HCT116 (cell line): ENCODE measurements around the gene SCN1B. TPM values are rescaled to one million over a fixed set of nuclear protein-coding genes. Genes with fewer than 3 reads are reported as not detected.

ENCODE experiments used
- ATAC-seq: fragments of 200-7000 bp; cut with Tn5 transposase; 2 replicates; pipeline ENCODE4 v1.9.1; 2020; ENCODE audit warnings: mild to moderate bottlenecking, moderate library complexity
- BruUV-seq: library from RNA; stranded (reverse); fragments of 400-500 nt; replicated peaks from 2 replicates; lab custom pipeline; 2021; lab: Mats Ljungman, UMichigan
- CTCF ChIA-PET: fragments of 300-600 bp; sonication (Branson Sonifier 250); formaldehyde crosslinking; loops from one replicate; lab custom pipeline; 2021; ENCODE audit warnings: antibody characterized with exemption; lab: Charles Lee
- POLR2A ChIA-PET: fragments of 300-600, 350-600 bp; sonication (Branson Sonifier 250); formaldehyde crosslinking; loops from one replicate; lab custom pipeline; 2021; ENCODE audit warnings: antibody characterized with exemption; lab: Charles Lee
- RAD21 ChIA-PET, 2 experiments: fragments of 300-600 bp; sonication (Branson Sonifier 250); formaldehyde crosslinking; loops; one replicate each; lab custom pipeline; 2023; ENCODE audit warnings: low total read pairs in 2 of 2; ENCODE audit not compliant: uncharacterized antibody in 2 of 2, unreplicated experiment in 2 of 2, low non-redundant PET in 1 of 2; lab: Charles Lee
- DNase-seq: peaks from one replicate; pipeline ENCODE4 v3.0.0-alpha.2; 2010; ENCODE audit warnings: low read depth, low spot score
- H2AFZ ChIP-seq: fragments of 200-600 bp; shearing (Covaris generic), sonication (generic); 2 replicates; pipeline ENCODE4 v1.6.1; 2017; ENCODE audit warnings: low read depth, mixed run types, mixed read lengths, antibody characterized with exemption, low read length; ENCODE audit not compliant: poor library complexity, severe bottlenecking
- H3K27ac ChIP-seq: 2 replicates; pipeline ENCODE4 v1.5.1; 2012; ENCODE audit warnings: low read depth, low read length
- H3K27me3 ChIP-seq: fragments of 200-600 bp; sonication (generic); 2 replicates; pipeline ENCODE4 v1.6.1; 2016; ENCODE audit warnings: mixed run types, low read length, mixed read lengths; ENCODE audit not compliant: insufficient read depth
- H3K36me3 ChIP-seq, 2 experiments: fragments of 200-500 bp in 1 of 2; fragments of 200-600 bp in 1 of 2; sonication (Bioruptor generic) in 1 of 2; sonication (generic) in 1 of 2; 2 replicates each; pipeline versions ENCODE4 v1.5.1 to v1.6.1; 2014 to 2016; ENCODE audit warnings: low read length in 2 of 2, inconsistent platforms in 1 of 2, mixed read lengths in 1 of 2, mixed run types in 1 of 2; ENCODE audit not compliant: insufficient read depth in 2 of 2, control insufficient read depth in 1 of 2
- H3K4me1 ChIP-seq, 2 experiments: fragments of 200-600 bp in 1 of 2; sonication (generic) in 1 of 2; 2 replicates each; pipeline versions ENCODE4 v1.5.1 to v1.6.1; 2012 to 2017; ENCODE audit warnings: low read length in 2 of 2, inconsistent platforms in 1 of 2, mild to moderate bottlenecking in 1 of 2, mixed read lengths in 1 of 2, mixed run types in 1 of 2, moderate library complexity in 1 of 2; ENCODE audit not compliant: insufficient read depth in 2 of 2, control insufficient read depth in 1 of 2
- H3K4me2 ChIP-seq: fragments of 200-600 bp; sonication (generic); 2 replicates; pipeline ENCODE4 v1.6.1; 2017; ENCODE audit warnings: mixed run types, low read length, mixed read lengths
- H3K4me3 ChIP-seq, 2 experiments: fragments of 200-600 bp in 1 of 2; sonication (generic) in 1 of 2; replicated peaks in 1 of 2; 2 replicates each; pipeline ENCODE4 v1.5.1; 2011 to 2016; ENCODE audit warnings: low read length in 2 of 2, control low read depth in 1 of 2, low read depth in 1 of 2, mild to moderate bottlenecking in 1 of 2, mixed read lengths in 1 of 2, mixed run types in 1 of 2
- H3K79me2 ChIP-seq: fragments of 200-600 bp; sonication (generic); 2 replicates; pipeline ENCODE4 v1.6.1; 2017; ENCODE audit warnings: mild to moderate bottlenecking, mixed run types, low read length, moderate library complexity, mixed read lengths; ENCODE audit not compliant: insufficient read depth
- H3K9ac ChIP-seq: fragments of 200-600 bp; sonication (generic); 2 replicates; pipeline ENCODE4 v1.6.1; 2016; ENCODE audit warnings: low read length, mixed read lengths
- H3K9me2 ChIP-seq: fragments of 200-600 bp; sonication (generic), shearing (Covaris generic); 2 replicates; pipeline ENCODE4 v1.6.1; 2017; ENCODE audit warnings: mixed run types, mild to moderate bottlenecking, moderate library complexity; ENCODE audit not compliant: insufficient read depth
- H3K9me3 ChIP-seq, 2 experiments: fragments of 200-500 bp in 1 of 2; fragments of 200-600 bp in 1 of 2; sonication (Bioruptor generic) in 1 of 2; sonication (generic) in 1 of 2; 2 replicates each; pipeline ENCODE4 v1.6.1; 2014 to 2017; ENCODE audit warnings: low read length in 2 of 2, mixed read lengths in 2 of 2, inconsistent platforms in 1 of 2, low read depth in 1 of 2, mild to moderate bottlenecking in 1 of 2, mixed run types in 1 of 2, moderate library complexity in 1 of 2; ENCODE audit not compliant: control insufficient read depth in 1 of 2, insufficient read depth in 1 of 2
- H4K20me1 ChIP-seq: fragments of 200-600 bp; sonication (generic), shearing (Covaris generic); 2 replicates; pipeline ENCODE4 v1.6.1; 2017; ENCODE audit warnings: mixed run types, mild to moderate bottlenecking, moderate library complexity; ENCODE audit not compliant: insufficient read depth
- ATF3 ChIP-seq: IDR thresholded peaks from 2 replicates; pipeline ENCODE4 v1.6.1; 2012
- CBX3 ChIP-seq: IDR thresholded peaks from 2 replicates; pipeline ENCODE4 v1.6.1; 2012; ENCODE audit warnings: low read depth
- CEBPB ChIP-seq: IDR thresholded peaks from 2 replicates; pipeline ENCODE4 v1.6.1; 2012; ENCODE audit warnings: low read depth
- CTCF ChIP-seq, 3 experiments: fragments of 200-600 bp in 1 of 3; sonication (generic) in 1 of 3; IDR thresholded peaks in 2 of 3; conservative IDR thresholded peaks in 1 of 3; 2 replicates each; pipeline ENCODE4 v1.5.1; 2012 to 2017; ENCODE audit warnings: low read depth in 2 of 3, low read length in 2 of 3, antibody characterized with exemption in 1 of 3, borderline replicate concordance in 1 of 3, control low read depth in 1 of 3, mild to moderate bottlenecking in 1 of 3, mixed read lengths in 1 of 3, mixed run types in 1 of 3, moderate library complexity in 1 of 3; ENCODE audit not compliant: insufficient read depth in 1 of 3
- EZH2phosphoT487 ChIP-seq: fragments of 200-600 bp; IDR thresholded peaks from 2 replicates; pipeline ENCODE4 v1.6.1; 2018; ENCODE audit warnings: antibody characterized with exemption, borderline replicate concordance
- JUND ChIP-seq: IDR thresholded peaks from 2 replicates; pipeline ENCODE4 v1.6.1; 2012
- MAX ChIP-seq: IDR thresholded peaks from 2 replicates; pipeline ENCODE4 v1.6.1; 2012
- POLR2A ChIP-seq: IDR thresholded peaks from 2 replicates; pipeline ENCODE4 v1.7.0; 2011; ENCODE audit warnings: borderline replicate concordance; ENCODE audit not compliant: insufficient read depth, insufficient read length; ENCODE audit errors: extremely low read depth
- POLR2AphosphoS5 ChIP-seq: IDR thresholded peaks from 2 replicates; pipeline ENCODE4 v1.6.1; 2011; ENCODE audit warnings: mild to moderate bottlenecking, low read depth, low read length, moderate library complexity
- RAD21 ChIP-seq: IDR thresholded peaks from 2 replicates; pipeline ENCODE4 v1.6.1; 2012; ENCODE audit warnings: low read depth, mild to moderate bottlenecking
- REST ChIP-seq: IDR thresholded peaks from 2 replicates; pipeline ENCODE4 v1.6.1; 2012; ENCODE audit warnings: low read depth
- SP1 ChIP-seq: IDR thresholded peaks from 2 replicates; pipeline ENCODE4 v1.6.1; 2012; ENCODE audit warnings: low read depth
- SRF ChIP-seq: IDR thresholded peaks from 2 replicates; pipeline ENCODE4 v1.6.1; 2012; ENCODE audit warnings: low read depth
- TCF7L2 ChIP-seq: IDR thresholded peaks from 2 replicates; pipeline ENCODE4 v1.7.0; 2011; ENCODE audit warnings: borderline replicate concordance, inconsistent platforms; ENCODE audit not compliant: insufficient read depth, insufficient read length; ENCODE audit errors: extremely low read depth
- YY1 ChIP-seq: IDR thresholded peaks from 2 replicates; pipeline ENCODE4 v1.6.1; 2011; ENCODE audit warnings: low read length, low read depth, moderate library complexity, mild to moderate bottlenecking; ENCODE audit not compliant: insufficient replicate concordance; ENCODE audit errors: extremely low read depth
- ZBTB33 ChIP-seq: IDR thresholded peaks from 2 replicates; pipeline ENCODE4 v1.6.1; 2011; ENCODE audit warnings: mild to moderate bottlenecking, low read length, moderate library complexity; ENCODE audit not compliant: insufficient replicate concordance; ENCODE audit errors: extremely low read depth
- ZFX ChIP-seq: fragments of 450-650 bp; IDR thresholded peaks from 2 replicates; pipeline ENCODE4 v1.6.1; 2017
- ZNF274 ChIP-seq: fragments of 200-500 bp; sonication (Bioruptor generic); IDR thresholded peaks from 2 replicates; pipeline ENCODE4 v1.6.1; 2014; ENCODE audit warnings: mild to moderate bottlenecking, low read depth, low read length, inconsistent platforms
- intact Hi-C: fragments of 100-400 bp; cut with micrococcal nuclease; formaldehyde crosslinking; loops from 2 replicates; pipeline ENCODE4 v1.10.0; 2022
- total RNA-seq: library from RNA; stranded (reverse); gene quantifications from one replicate; pipeline ENCODE4 v1.2.1, GENCODE V29; 2021; ENCODE audit not compliant: unreplicated experiment

Gene SCN1B
- total RNA-seq, 1 experiment from 2014 or later: 6.6 TPM

- Histone ChIP-seq H3K9me2 (no peaks in the 10 kb centered on the region), H3K9ac (no peak overlapping the region), H3K4me3 (no peak overlapping the region), H3K4me1 (peaks cover 0 to 8% of the 10 kb centered on the region in 2 experiments; a peak in 2 of 4 replicates), H3K36me3 (no peaks in the 10 kb centered on the region), H3K9me3 (no peaks in the 10 kb centered on the region), H4K20me1 (no peaks in the 10 kb centered on the region), H3K79me2 (no peaks in the 10 kb centered on the region), H2AFZ (no peak overlapping the region), H3K27ac (no peak overlapping the region), H3K4me2 (no peak overlapping the region), H3K27me3 (no peaks in the 10 kb centered on the region)
- intact Hi-C loops: no loop called here
- ChIA-PET POLR2A (no interaction called here), RAD21 (no interaction called here), CTCF (interaction anchor here (0.9 to 2.1 kb wide), 4 partner anchors 8 to 83 kb away, joined by 3 to 6 read pairs (median 4); no protein-coding TSS in a partner anchor)
- BruUV-seq: no TSS peak
- no peak for TF ChIP-seq CTCF (IDR thresholded peaks at IDR 0.05 in 2 of 3, conservative IDR thresholded peaks at IDR 0.05 in 1 of 3; ENCODE audit: borderline replicate concordance in 1 of 3, insufficient read depth in 1 of 3, low read depth in 2 of 3, low read length in 2 of 3)
- TF ChIP-seq MAX: no peak
- no peak for TF ChIP-seq ZBTB33
- no peak for TF ChIP-seq SRF
- TF ChIP-seq POLR2AphosphoS5: no peak
- TF ChIP-seq JUND: no peak
- no peak for TF ChIP-seq TCF7L2
- TF ChIP-seq YY1: no peak
- no peak for TF ChIP-seq EZH2phosphoT487
- TF ChIP-seq POLR2A: no peak
- no peak for TF ChIP-seq ZFX
- no peak for TF ChIP-seq ATF3
- no peak for TF ChIP-seq CEBPB
- no peak for TF ChIP-seq RAD21
- no peak for TF ChIP-seq SP1
- no peak for TF ChIP-seq CBX3
- no peak for TF ChIP-seq REST
- TF ChIP-seq ZNF274: no peak
- DNase-seq: no peak
- ATAC-seq: no peak
These were observed 28.1 kb downstream of the SCN1B start for GRCh38 chr19:35058370-35058769.
